Measurements from ENCODE around the gene KAZN. TPM values are rescaled to one million over a fixed set of nuclear protein-coding genes. Genes with fewer than 3 reads are reported as not detected.

KAZN gene
- total and polyA plus RNA-seq, 10 donors: 20.0 to 245 (median 144) TPM

DNA sequence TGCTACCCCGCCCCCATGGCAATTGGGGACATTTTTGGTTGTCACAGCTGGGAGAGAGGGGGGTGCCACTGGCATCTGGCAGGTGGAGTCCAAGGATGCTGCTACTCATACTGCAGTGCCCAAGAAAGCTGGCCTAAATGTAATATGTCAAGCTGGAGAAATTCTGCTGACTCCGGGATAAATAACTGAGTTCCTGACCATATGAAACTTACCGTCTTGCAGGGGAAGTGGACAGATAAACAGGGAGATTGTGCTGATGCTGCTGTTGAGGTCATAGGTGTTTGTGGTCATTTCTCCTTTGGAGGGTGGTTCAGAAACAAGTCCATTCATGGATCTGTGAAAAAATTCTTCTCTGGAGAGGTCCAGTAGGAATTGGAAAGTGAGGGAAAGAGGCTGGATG lies 54.4 kb downstream of the KAZN start:
- DNase-seq: no peak
- 66 to 80% (median 79%) methylated on average over 3 of the region's 3 CpGs for WGBS, 5 donors
- Histone ChIP-seq H3K4me3 (no peak overlapping the region), H3K4me1 (peaks cover 0 to 20% (median 10%) of the 10 kb centered on the region in 6 donors), H3K9me3 (no peaks in the 10 kb centered on the region), H3K27me3 (replicated peaks in 1 of 7) (peaks cover 0 to 5% (median 0%) of the 10 kb centered on the region in 7 donors), H3K36me3 (no peaks in the 10 kb centered on the region), H3K27ac (no peak overlapping the region)
- TF ChIP-seq POLR2A (IDR thresholded peaks at IDR 0.05): no peak
- TF ChIP-seq, protein P1, sequence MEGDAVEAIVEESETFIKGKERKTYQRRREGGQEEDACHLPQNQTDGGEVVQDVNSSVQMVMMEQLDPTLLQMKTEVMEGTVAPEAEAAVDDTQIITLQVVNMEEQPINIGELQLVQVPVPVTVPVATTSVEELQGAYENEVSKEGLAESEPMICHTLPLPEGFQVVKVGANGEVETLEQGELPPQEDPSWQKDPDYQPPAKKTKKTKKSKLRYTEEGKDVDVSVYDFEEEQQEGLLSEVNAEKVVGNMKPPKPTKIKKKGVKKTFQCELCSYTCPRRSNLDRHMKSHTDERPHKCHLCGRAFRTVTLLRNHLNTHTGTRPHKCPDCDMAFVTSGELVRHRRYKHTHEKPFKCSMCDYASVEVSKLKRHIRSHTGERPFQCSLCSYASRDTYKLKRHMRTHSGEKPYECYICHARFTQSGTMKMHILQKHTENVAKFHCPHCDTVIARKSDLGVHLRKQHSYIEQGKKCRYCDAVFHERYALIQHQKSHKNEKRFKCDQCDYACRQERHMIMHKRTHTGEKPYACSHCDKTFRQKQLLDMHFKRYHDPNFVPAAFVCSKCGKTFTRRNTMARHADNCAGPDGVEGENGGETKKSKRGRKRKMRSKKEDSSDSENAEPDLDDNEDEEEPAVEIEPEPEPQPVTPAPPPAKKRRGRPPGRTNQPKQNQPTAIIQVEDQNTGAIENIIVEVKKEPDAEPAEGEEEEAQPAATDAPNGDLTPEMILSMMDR (IDR thresholded peaks at IDR 0.05 in 8 of 11, conservative IDR thresholded peaks at IDR 0.05 in 3 of 11): no peak
- TF ChIP-seq POLR2AphosphoS5 (IDR thresholded peaks at IDR 0.05): no peak
- intact Hi-C loops (cut with DNase I; ENCODE audit: low total_unique reads): no loop called here

DNA sequence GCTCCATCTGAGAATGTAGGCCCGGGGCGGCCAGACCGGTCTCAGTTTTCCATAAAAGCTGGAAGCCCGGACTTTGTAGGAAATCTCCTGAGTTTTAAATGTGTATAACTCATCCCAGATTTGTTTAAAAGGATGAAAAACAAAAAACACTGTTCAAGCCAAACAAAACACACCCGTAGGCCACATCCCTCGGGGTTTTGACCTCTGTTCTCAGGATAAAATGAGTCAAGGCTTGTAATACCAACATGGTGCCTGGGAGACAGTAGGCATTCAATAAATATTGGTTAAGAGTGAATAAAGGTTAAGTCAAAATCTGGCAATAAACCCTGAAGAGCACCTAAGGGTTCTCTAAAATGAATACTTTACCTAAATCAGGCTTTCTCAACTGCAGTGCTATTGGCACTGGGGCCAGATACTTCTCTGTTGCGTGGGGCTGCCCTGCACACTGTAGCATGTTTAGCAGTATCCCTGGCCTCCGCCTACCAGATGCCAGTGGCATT lies 55.0 kb downstream of the KAZN start:
- WGBS, 5 donors: 85 to 96% (median 87%) methylated on average over 8 of the region's 8 CpGs
- no peak overlapping the region for H3K4me3 ChIP-seq
- H3K9me3 ChIP-seq: no peaks in the 10 kb centered on the region
- DNase-seq: no peak
- intact Hi-C loops (cut with DNase I; ENCODE audit: low total_unique reads): no loop called here
- TF ChIP-seq POLR2AphosphoS5 (IDR thresholded peaks at IDR 0.05): no peak
- TF ChIP-seq, protein P1 (IDR thresholded peaks at IDR 0.05 in 8 of 11, conservative IDR thresholded peaks at IDR 0.05 in 3 of 11): no peak
- TF ChIP-seq POLR2A (IDR thresholded peaks at IDR 0.05): no peak
- peaks cover 0 to 13% (median 5%) of the 10 kb centered on the region in 6 donors for H3K4me1 ChIP-seq
- peaks cover 0 to 5% (median 0%) of the 10 kb centered on the region in 7 donors for H3K27me3 ChIP-seq (replicated peaks in 1 of 7)
- no peak overlapping the region for H3K27ac ChIP-seq
- no peaks in the 10 kb centered on the region for H3K36me3 ChIP-seq

DNA sequence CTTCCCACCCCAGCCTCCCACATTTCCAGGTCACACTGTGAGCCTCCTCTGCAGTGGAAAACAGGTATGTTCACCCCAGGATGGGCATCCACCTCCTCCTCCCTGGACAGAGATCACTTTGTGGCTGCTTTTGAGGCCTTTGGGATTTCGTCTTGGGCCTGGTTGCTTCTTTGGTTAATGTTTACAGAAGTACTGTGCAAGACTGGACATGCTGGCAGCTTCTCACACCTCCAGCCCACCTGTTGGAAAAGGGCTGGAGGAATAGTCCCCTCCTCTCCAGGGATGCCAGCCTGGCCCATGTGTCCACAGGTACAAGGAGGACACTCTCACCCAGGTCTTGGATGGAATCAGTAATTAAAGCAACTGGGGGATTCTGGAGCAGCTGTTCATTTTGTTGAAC lies 56.1 kb downstream of the KAZN start:
- H3K9me3 ChIP-seq: no peaks in the 10 kb centered on the region
- no peak for TF ChIP-seq POLR2A (IDR thresholded peaks at IDR 0.05)
- TF ChIP-seq, protein P1 (IDR thresholded peaks at IDR 0.05 in 8 of 11, conservative IDR thresholded peaks at IDR 0.05 in 3 of 11): no peak
- TF ChIP-seq POLR2AphosphoS5 (IDR thresholded peaks at IDR 0.05): no peak
- DNase-seq: no peak
- no peak overlapping the region for H3K27ac ChIP-seq
- no peak overlapping the region for H3K4me3 ChIP-seq
- WGBS, 5 donors: 38 to 91% (median 81%) methylated on average over 1 of the region's 1 CpG
- H3K4me1 ChIP-seq: peaks cover 0 to 3% (median 0%) of the 10 kb centered on the region in 6 donors
- intact Hi-C loops (cut with DNase I; ENCODE audit: low total_unique reads): no loop called here
- H3K36me3 ChIP-seq: no peaks in the 10 kb centered on the region
- peaks cover 0 to 5% (median 0%) of the 10 kb centered on the region in 7 donors for H3K27me3 ChIP-seq (replicated peaks in 1 of 7)

DNA sequence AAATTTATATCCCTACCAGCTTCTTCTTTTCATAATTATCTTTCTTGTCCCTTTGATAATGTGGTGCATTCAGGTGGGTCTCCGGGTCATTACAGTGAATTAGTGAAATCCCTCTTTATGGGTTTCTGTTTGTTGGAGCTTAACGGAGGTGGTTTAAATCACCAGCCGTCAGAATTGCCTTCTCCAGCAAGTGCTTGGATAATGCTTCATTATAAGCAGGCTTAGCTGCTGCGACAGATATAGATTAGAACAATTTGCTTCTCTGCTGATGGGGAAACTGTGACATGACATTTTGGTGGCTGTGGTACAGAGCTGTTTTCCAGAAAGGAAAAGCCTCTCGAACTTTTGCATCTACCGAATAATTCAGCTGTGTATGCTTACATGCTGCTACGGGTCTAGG lies 56.9 kb downstream of the KAZN start:
- no peaks in the 10 kb centered on the region for H3K36me3 ChIP-seq
- no peaks in the 10 kb centered on the region for H3K9me3 ChIP-seq
- H3K4me1 ChIP-seq: peaks cover 0 to 4% (median 0%) of the 10 kb centered on the region in 6 donors
- intact Hi-C loops (cut with DNase I; ENCODE audit: low total_unique reads): no loop called here
- peaks cover 0 to 5% (median 0%) of the 10 kb centered on the region in 7 donors for H3K27me3 ChIP-seq (replicated peaks in 1 of 7)
- no peak overlapping the region for H3K27ac ChIP-seq
- 86 to 96% (median 90%) methylated on average over 7 of the region's 7 CpGs for whole genome bisulfite sequencing, 5 donors
- no peak overlapping the region for H3K4me3 ChIP-seq
- DNase-seq: no peak
- no peak for TF ChIP-seq POLR2A (IDR thresholded peaks at IDR 0.05)
- no peak for TF ChIP-seq POLR2AphosphoS5 (IDR thresholded peaks at IDR 0.05)
- TF ChIP-seq, protein P1 (IDR thresholded peaks at IDR 0.05 in 8 of 11, conservative IDR thresholded peaks at IDR 0.05 in 3 of 11): no peak
